C1 segment of cervical spinal cord (tissue), 14 donors: Measurements from ENCODE around the gene HNMT.
"Not testable (repeated sequence)": the region's sequence is repeated elsewhere in the genome, so short reads cannot be mapped to it uniquely, and the experiment has no call there.

Experiments used
- DNase-seq, 14 donors: peaks; one replicate each; lab custom pipeline; 2025; lab: John Stamatoyannopoulos, UW

HNMT gene

GRCh38 chr2:138042311-138042710 is 78.0 kb downstream of the HNMT start:
- no peak for DNase-seq

GRCh38 chr2:138043588-138043987 is 79.3 kb downstream of the HNMT start:
- not testable (repeated sequence) for DNase-seq

GRCh38 chr2:138058427-138058826 is 94.2 kb downstream of the HNMT start:
- DNase-seq, result no peak

GRCh38 chr2:138059487-138060300 is 95.4 kb downstream of the HNMT start:
- no peak for DNase-seq

- DNase-seq, result no peak
Observed at GRCh38 chr2:138060301-138060635, 96.0 kb downstream of the HNMT start.

GRCh38 chr2:138061961-138062360 is 97.7 kb downstream of the HNMT start:
- no peak for DNase-seq

- DNase-seq, result no peak
Observed at GRCh38 chr2:138063181-138063580, 98.9 kb downstream of the HNMT start.
